HG02938 (cell line): ENCODE results near the gene LAIR1.
"Not testable (repeated sequence)": the region's sequence is repeated elsewhere in the genome, so short reads cannot be mapped to it uniquely, and the experiment has no call there.

Source experiments
- ATAC-seq: cut with Tn5 transposase; IDR thresholded peaks from one replicate; pipeline ENCODE4 v1.9.1; 2021; ENCODE audit warnings: mild to moderate bottlenecking, moderate library complexity; ENCODE audit not compliant: unreplicated experiment

Gene LAIR1

GRCh38 chr19:54376610-54377285 is 12.0 kb upstream of the LAIR1 start:
- ATAC-seq, result no peak

- not testable (repeated sequence) for ATAC-seq
Observed at GRCh38 chr19:54375181-54375938, 10.6 kb upstream of the LAIR1 start.

GRCh38 chr19:54373781-54374631 is 9.3 kb upstream of the LAIR1 start:
- ATAC-seq, result no peak

DNA sequence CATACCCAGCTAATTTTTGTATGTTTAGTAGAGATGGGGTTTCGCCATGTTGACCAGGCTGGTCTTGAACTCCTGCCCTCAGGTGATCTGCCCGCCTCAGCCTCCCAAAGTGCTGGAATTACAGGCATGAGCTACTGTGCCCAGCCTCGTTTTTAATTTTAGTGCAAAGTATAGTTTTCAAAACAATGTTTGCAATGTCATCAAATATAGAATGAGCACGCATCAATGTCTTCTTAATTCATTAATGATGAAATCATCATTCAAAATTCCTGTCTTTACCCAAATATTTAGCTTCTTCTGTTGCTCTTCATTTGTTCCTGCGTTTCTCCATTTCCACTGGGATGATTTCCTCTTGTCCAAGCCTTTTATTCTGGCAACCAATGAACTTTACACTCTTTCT is 6.7 kb upstream of the LAIR1 start:
- not testable (repeated sequence) for ATAC-seq

GRCh38 chr19:54370434-54370796 is 5.7 kb upstream of the LAIR1 start:
- ATAC-seq, result not testable (repeated sequence)

- not testable (repeated sequence) for ATAC-seq
Observed at GRCh38 chr19:54369688-54370433, 5.1 kb upstream of the LAIR1 start.

DNA sequence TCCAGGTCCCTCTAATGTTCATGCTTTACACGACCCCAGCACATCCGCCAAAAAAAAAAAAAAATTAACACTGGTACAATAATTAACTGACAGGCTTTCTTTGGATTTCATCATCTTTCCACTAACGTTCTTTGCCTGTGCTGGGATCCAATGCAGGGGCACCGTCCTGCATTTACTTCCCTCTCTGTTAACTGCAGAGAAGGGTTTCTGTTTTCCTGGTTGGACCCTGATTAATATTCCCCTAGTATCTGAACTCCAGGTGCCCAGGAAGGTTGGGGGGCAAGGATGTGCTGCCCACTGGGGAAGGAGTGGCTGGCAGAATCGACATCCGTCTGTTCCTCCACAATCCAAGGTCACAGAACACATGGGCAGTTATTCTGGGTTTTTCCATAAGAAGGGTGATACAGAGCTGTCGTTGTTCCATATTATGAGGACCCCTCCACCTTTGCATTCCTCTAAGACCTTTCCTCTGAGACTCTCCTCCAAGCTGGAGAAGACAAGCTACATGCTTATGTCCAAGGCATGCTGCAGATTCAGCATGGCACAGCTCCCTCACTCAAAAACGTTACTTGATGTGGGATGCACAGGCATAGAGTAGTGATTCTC is 4.5 kb upstream of the LAIR1 start:
- no peak for ATAC-seq

GRCh38 chr19:54366811-54367210 is 2.1 kb upstream of the LAIR1 start:
- ATAC-seq, result no peak

- not testable (repeated sequence) for ATAC-seq
Observed at GRCh38 chr19:54365798-54366197, 1.1 kb upstream of the LAIR1 start.

GRCh38 chr19:54361680-54362422 is 2.9 kb downstream of the LAIR1 start:
- ATAC-seq, result not testable (repeated sequence)

DNA sequence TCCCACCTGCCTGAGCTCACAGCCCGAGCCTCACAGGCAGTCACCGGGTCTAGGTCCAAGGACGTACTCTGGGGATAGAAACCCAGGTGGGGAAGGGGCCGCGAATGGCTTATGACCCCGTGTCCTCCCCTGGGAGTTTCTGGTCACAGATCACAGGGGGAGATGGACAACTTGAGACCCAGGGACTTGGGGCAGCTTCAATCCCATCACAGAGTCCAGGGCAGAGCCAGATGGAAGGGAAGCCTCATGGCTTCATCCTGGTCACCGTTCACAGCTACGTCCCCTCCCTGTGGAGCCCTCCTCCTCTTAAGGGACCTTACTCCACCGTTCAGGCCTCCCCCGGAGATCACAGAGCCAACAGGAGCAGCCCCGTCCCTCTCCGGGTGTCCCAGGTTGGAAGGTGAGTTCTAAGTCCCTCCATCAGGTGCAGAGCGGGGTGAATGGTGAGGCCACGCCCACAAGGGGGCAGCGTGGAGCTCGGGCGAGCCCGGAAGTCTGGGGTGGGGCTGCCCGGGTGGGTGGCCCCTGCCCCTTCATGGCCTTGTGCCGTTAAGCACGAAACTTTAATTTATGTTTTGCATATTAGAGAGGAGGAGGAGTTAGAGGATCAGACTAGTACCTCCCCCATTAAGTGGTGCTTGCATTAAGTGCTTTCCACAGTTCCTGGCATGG is 5.4 kb downstream of the LAIR1 start:
- ATAC-seq, result peak; percentile 54

DNA sequence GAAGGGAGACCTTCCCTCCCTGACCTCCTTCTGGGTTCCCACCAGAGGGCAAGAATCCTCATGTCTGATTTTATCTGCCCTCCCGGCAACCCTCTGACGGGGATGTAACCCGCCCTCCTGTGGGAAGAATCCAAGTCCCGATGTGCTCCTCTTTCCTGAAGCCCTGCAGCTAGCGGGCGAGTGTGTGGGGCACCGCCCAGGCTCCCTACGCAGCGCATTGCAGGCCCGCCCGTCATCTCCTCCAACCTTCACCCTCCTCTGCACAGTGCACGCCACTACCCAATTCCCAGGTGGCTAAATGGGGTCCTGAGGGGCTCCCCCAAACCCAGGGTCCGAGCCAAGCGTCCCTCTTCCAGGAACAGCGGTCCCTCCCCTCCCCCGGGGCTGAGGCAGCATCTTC is 7.3 kb downstream of the LAIR1 start:
- ATAC-seq, result no peak

- ATAC-seq, result no peak
Observed at GRCh38 chr19:54356444-54357056, 8.2 kb downstream of the LAIR1 start.

DNA sequence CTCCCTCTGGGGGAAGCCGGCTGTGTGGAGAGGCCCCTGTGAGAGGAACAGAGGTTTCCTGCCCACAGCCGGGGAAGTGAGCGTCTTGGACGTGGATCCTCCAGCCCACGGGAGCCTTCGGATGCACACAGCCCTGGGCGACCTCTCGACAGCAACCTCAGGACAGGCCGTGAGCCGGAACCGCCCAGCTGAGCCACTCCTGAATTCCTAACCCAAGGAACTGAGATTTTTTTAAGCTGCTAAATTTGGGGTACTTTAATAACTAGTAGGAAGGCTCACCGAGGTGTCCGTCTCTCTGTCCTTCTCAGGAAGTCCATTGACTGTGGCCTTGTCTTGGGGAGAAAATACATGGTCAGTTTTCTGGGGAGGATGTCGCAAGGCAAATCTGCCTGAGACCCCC is 9.1 kb downstream of the LAIR1 start:
- ATAC-seq, result no peak

DNA sequence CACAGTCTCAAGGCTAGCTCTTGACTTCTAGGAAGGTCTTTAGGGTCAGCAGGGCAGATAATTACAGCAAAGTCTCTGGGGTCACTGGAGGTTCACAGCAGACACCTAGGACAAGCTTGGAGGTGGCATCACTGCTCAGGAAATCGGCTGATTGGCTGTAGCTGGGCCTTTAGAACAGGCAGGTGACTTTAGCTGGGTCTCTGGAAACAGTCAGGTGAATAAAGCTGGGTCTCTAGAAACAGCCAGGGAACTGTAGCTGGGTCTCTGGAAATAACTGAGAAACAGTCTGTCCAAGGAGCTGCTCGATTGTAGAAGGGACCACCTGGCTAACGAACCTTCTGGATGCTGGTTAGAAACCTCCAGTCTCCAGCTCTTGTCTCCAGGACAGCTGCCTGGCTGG is 10.0 kb downstream of the LAIR1 start:
- ATAC-seq, result no peak

DNA sequence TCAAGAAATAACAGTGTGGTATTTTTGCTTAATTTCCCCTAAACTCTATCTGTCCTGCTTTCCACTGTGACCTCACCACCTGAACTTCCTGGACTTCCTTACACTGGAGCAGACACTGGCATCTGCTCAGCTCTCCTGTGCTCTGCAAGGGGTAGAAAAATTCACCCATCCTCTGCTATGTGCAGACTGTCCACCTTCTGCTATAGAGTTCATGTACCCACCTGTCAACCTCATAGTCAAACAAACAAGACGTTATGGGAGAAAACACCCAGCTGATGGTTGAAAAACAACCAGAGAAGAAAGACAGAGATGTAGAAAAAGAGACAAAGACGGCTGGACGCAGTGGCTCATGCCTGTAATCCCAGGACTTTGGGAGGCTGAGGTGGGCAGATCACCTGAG is 12.2 kb downstream of the LAIR1 start:
- ATAC-seq, result no peak

DNA sequence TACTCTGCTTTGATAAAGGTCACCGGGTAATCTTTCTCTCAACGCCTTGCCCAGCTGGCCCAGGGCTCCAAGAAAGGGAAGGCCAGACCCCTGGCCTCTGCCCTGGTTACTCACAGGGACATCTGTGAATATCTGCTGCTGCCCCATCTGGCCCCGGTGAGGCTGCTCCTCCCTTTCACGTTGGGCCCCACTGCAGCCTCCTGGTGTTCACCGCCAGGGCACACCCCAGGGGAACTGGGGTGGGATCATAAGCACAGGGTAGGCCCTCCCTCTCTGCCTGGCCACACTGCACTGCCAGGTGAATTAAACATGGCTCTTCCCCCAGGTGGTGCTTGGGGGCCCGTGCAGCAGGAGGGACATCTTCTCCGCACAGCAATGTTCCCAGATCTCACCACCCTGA is 12.7 kb downstream of the LAIR1 start:
- ATAC-seq, result no peak

GRCh38 chr19:54351474-54351873 is 13.3 kb downstream of the LAIR1 start:
- no peak for ATAC-seq

- ATAC-seq, result no peak
Observed at GRCh38 chr19:54345938-54346386, 18.8 kb downstream of the LAIR1 start.
